Kidney glomerular epithelial cell (primary cell): ENCODE measurements around the gene TRMT2B.
A peak's percentile ranks its signal among the peaks of the same experiment; 100 is the strongest.
"Not testable (repeated sequence)": the region's sequence is repeated elsewhere in the genome, so short reads cannot be mapped to it uniquely, and the experiment has no call there.

Experiments used
- DNase-seq: peaks from one replicate; lab custom pipeline; 2025; lab: John Stamatoyannopoulos, UW

TRMT2B gene

GRCh38 chrX:101009090-101009489, 42.8 kb downstream of the TRMT2B start:
- DNase-seq = peak; percentile 0

GRCh38 chrX:100999451-100999850, 52.5 kb downstream of the TRMT2B start:
- DNase-seq = no peak

GRCh38 chrX:100995469-100995868, 56.4 kb downstream of the TRMT2B start:
- DNase-seq = no peak

GRCh38 chrX:100994352-100995281, 57.3 kb downstream of the TRMT2B start:
- peak; percentile 13 for DNase-seq

GRCh38 chrX:100990139-100990538, 61.8 kb downstream of the TRMT2B start:
- no peak for DNase-seq

- no peak for DNase-seq
These were observed 67.1 kb downstream of the TRMT2B start for GRCh38 chrX:100984818-100985217.

GRCh38 chrX:100981498-100981845, 70.4 kb downstream of the TRMT2B start:
- DNase-seq = not testable (repeated sequence)

GRCh38 chrX:100980608-100981497, 71.1 kb downstream of the TRMT2B start:
- DNase-seq = no peak

- no peak for DNase-seq
These were observed 71.9 kb downstream of the TRMT2B start for GRCh38 chrX:100979881-100980607.

GRCh38 chrX:100976211-100976610, 75.7 kb downstream of the TRMT2B start:
- DNase-seq = no peak

- no peak for DNase-seq
These were observed 76.7 kb downstream of the TRMT2B start for GRCh38 chrX:100975212-100975611.

GRCh38 chrX:100973411-100973810, 78.5 kb downstream of the TRMT2B start:
- no peak for DNase-seq

- DNase-seq = no peak
These were observed 82.0 kb downstream of the TRMT2B start for GRCh38 chrX:100969936-100970335.

GRCh38 chrX:100969408-100969807, 82.5 kb downstream of the TRMT2B start, which contains the start of gene ARL13A:
TSS of gene ARL13A (plus strand) at chrX:100969708. CDS start at chrX:100973690, 3,982 bp downstream.
- DNase-seq = no peak

- DNase-seq = no peak
These were observed 87.5 kb downstream of the TRMT2B start for GRCh38 chrX:100964362-100964761.

GRCh38 chrX:100962811-100963210, 89.1 kb downstream of the TRMT2B start:
- no peak for DNase-seq
